Mononuclear cell (primary cell): Measurements from ENCODE around the gene PDE1A. TPM values are rescaled to one million over a fixed set of nuclear protein-coding genes. Genes with fewer than 3 reads are reported as not detected.

Experiments
- H3K27me3 ChIP-seq: 2 replicates; pipeline ENCODE4 v1.6.0; 2011; ENCODE audit warnings: low read length, control low read depth; ENCODE audit not compliant: insufficient read depth
- H3K4me1 ChIP-seq: 2 replicates; pipeline ENCODE4 v1.5.1; 2011; ENCODE audit warnings: mild to moderate bottlenecking, low read length, control low read depth; ENCODE audit not compliant: insufficient read depth
- H3K4me3 ChIP-seq: 2 replicates; pipeline ENCODE4 v1.5.1; 2011; ENCODE audit warnings: mild to moderate bottlenecking, low read length, moderate library complexity
- H3K9me3 ChIP-seq: 2 replicates; pipeline ENCODE4 v1.5.1; 2011; ENCODE audit warnings: low read depth, mild to moderate bottlenecking, control low read depth, low read length
- total RNA-seq: library from RNA; depleted of rRNA; stranded (reverse); fragments of >200 nt; gene quantifications from one replicate; pipeline ENCODE4 v1.2.3, GENCODE V29; 2012

Gene PDE1A
- total RNA-seq, 1 donor: not detected

- H3K27me3 ChIP-seq: no peaks in the 10 kb centered on the region
- no peaks in the 10 kb centered on the region for H3K4me1 ChIP-seq
- no peaks in the 10 kb centered on the region for H3K9me3 ChIP-seq
- H3K4me3 ChIP-seq: no peak overlapping the region
Measured at GRCh38 chr2:182245963-182246362, 180.9 kb downstream of the PDE1A start.

- H3K4me1 ChIP-seq: no peaks in the 10 kb centered on the region
- H3K9me3 ChIP-seq: no peaks in the 10 kb centered on the region
- no peak overlapping the region for H3K4me3 ChIP-seq
- no peaks in the 10 kb centered on the region for H3K27me3 ChIP-seq
Measured at GRCh38 chr2:182242609-182243008, 184.2 kb downstream of the PDE1A start.

- Histone ChIP-seq H3K4me3 (no peak overlapping the region), H3K9me3 (no peaks in the 10 kb centered on the region), H3K4me1 (no peaks in the 10 kb centered on the region), H3K27me3 (no peaks in the 10 kb centered on the region)
Measured at GRCh38 chr2:182241936-182242335, 184.9 kb downstream of the PDE1A start.

- H3K4me1 ChIP-seq: no peaks in the 10 kb centered on the region
- H3K27me3 ChIP-seq: no peaks in the 10 kb centered on the region
- H3K4me3 ChIP-seq: no peak overlapping the region
- no peaks in the 10 kb centered on the region for H3K9me3 ChIP-seq
Measured at GRCh38 chr2:182240862-182241371, 185.9 kb downstream of the PDE1A start.

GRCh38 chr2:182230561-182230960, 196.3 kb downstream of the PDE1A start:
- Histone ChIP-seq H3K27me3 (no peaks in the 10 kb centered on the region), H3K4me1 (no peaks in the 10 kb centered on the region), H3K9me3 (no peaks in the 10 kb centered on the region), H3K4me3 (no peak overlapping the region)

DNA sequence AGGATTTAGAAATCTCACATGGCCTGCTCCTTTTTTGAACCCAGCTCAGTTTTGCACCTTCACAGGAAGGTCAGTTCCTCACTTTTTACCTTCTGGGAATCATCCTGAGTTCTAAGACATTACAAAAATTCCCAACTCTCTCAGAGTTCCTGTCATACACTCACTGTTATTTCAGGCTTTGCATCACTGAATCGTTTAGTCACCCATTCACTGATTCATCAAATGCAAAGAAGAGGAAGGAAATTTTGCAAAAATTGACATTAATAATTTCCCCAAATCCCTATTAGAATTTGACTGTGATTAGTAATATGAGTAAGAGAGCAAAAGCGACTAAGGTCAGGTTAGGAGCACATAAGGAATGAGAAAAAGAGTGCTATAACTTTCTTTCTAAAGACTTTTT, 197.5 kb downstream of the PDE1A start:
- H3K4me1 ChIP-seq: no peaks in the 10 kb centered on the region
- H3K9me3 ChIP-seq: no peaks in the 10 kb centered on the region
- H3K4me3 ChIP-seq: no peak overlapping the region
- H3K27me3 ChIP-seq: no peaks in the 10 kb centered on the region

GRCh38 chr2:182228741-182229140, 198.1 kb downstream of the PDE1A start:
- H3K9me3 ChIP-seq: no peaks in the 10 kb centered on the region
- no peaks in the 10 kb centered on the region for H3K27me3 ChIP-seq

DNA sequence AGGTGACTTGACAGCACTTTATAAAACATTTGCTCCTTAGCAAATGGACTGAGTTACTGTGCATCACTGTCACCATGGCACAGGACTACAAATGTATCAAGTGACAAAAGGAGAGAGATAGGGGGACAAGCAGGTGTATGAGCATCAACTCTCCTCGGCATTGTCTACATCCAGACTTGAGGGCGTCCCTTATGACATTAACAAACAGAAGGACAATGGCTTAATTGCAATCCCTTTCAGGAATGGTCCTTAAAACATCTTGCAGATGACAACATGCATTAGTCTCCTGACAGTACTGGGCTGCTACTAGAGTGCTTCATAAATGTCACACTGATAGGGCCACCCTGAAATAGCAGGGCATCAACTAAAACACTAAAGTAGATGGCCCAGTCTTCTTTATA, 198.8 kb downstream of the PDE1A start:
- Histone ChIP-seq H3K4me1 (no peaks in the 10 kb centered on the region), H3K9me3 (no peaks in the 10 kb centered on the region), H3K27me3 (no peaks in the 10 kb centered on the region), H3K4me3 (no peak overlapping the region)

More at GRCh38 chr2:182228741-182229140, 198.1 kb downstream of the PDE1A start:
- Histone ChIP-seq H3K4me1 (no peaks in the 10 kb centered on the region), H3K4me3 (no peak overlapping the region)

DNA sequence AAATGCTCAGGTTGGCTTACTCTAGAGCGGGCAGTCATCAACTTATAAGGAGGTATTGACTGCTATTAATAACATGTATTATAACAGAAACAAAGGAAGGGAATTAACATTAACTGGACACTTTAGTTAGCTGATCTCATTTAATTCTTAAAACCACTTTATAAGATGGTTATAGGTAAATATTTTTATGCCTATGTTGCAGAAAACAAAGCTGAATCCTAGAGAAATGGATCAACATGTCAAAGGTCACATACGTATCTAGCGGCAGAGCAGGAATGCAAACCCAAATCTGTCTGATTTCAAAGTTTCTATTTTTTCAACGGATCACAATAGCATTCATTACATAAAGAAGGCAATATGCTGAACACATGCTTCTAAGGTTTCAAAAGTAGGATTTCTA, 200.0 kb downstream of the PDE1A start:
- Histone ChIP-seq H3K27me3 (no peaks in the 10 kb centered on the region), H3K9me3 (no peaks in the 10 kb centered on the region), H3K4me3 (no peak overlapping the region), H3K4me1 (no peaks in the 10 kb centered on the region)

DNA sequence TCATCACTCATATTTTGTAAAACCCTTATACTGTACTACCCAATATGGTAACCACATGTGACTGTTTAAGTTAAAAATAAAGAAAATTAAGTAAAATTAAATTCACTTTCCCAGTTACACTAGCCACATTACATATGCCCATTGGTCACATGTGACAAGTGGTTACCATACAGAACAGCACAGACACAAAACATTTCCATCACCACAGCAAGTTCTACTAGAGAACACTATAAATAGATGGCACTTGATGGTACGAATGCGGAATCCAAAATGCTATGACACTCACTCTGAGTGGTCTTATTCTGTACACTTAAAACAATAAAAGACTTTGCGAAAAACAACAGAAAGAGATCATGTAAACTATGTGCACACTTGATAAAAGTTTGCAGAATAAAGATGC, 202.2 kb downstream of the PDE1A start:
- Histone ChIP-seq H3K27me3 (no peaks in the 10 kb centered on the region), H3K4me3 (no peak overlapping the region), H3K9me3 (no peaks in the 10 kb centered on the region), H3K4me1 (no peaks in the 10 kb centered on the region)

DNA sequence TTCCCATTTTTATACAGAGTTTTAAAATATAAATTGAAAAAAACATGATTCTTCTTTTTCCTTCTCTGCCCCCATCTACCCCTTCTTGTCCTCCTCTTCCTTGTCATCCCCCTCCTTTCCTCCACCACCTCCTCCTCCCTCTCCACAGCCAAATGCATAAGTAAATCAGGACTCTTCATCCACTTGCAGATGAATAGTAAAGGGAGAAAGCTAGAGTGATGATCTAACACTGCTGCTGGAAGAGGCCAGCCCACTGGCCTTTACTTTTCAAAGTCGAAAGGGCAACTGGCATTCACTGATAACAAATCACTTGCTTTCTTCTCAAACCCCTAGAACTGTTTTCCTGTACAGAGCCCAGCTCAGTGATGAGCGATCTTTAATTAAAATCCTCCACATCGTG, 205.8 kb downstream of the PDE1A start:
- no peaks in the 10 kb centered on the region for H3K4me1 ChIP-seq
- H3K9me3 ChIP-seq: no peaks in the 10 kb centered on the region
- no peaks in the 10 kb centered on the region for H3K27me3 ChIP-seq
- no peak overlapping the region for H3K4me3 ChIP-seq

DNA sequence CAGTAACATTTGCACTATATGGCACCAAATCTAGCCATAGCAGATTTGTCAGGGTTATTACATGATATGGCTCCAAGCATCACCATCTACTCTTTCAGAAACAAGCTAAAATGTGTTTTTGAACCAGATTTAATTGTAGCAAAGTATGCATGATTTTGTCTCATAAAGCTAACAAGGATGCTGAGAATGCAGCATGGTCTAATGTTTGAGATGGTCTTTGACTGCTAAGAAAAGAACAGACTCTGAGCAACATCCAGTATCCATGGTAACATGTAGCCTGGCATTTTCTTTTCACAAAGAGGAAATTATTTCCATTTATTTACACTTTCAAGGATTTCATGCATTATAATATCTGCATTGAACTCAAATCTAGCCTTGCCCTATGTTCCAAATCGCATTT, 206.5 kb downstream of the PDE1A start:
- no peaks in the 10 kb centered on the region for H3K4me1 ChIP-seq
- no peak overlapping the region for H3K4me3 ChIP-seq
- no peaks in the 10 kb centered on the region for H3K27me3 ChIP-seq
- H3K9me3 ChIP-seq: no peaks in the 10 kb centered on the region

- no peak overlapping the region for H3K4me3 ChIP-seq
- H3K27me3 ChIP-seq: no peaks in the 10 kb centered on the region
- H3K9me3 ChIP-seq: no peaks in the 10 kb centered on the region
- H3K4me1 ChIP-seq: no peaks in the 10 kb centered on the region
Measured at GRCh38 chr2:182210669-182211068, 216.2 kb downstream of the PDE1A start.

DNA sequence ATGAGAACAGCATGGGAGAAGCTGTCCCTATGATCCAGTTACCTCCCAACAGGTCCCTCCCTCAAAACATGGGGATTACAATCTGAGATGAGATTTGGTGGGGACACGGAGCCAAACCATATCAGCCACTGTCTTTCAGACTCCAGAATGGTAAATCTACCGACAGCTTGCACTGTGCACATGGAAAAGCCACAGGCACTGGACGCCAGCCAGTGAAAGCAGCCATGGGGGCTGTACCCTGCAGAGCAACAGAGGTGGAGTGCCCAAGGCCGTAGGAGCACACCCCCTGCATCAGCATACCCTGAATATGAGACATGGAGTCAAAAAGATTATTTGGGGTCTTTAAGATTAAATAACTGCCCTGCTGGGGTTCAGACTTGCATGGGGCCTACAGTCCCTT, 218.4 kb downstream of the PDE1A start:
- Histone ChIP-seq H3K4me3 (no peak overlapping the region), H3K27me3 (no peaks in the 10 kb centered on the region), H3K9me3 (no peaks in the 10 kb centered on the region), H3K4me1 (no peaks in the 10 kb centered on the region)

DNA sequence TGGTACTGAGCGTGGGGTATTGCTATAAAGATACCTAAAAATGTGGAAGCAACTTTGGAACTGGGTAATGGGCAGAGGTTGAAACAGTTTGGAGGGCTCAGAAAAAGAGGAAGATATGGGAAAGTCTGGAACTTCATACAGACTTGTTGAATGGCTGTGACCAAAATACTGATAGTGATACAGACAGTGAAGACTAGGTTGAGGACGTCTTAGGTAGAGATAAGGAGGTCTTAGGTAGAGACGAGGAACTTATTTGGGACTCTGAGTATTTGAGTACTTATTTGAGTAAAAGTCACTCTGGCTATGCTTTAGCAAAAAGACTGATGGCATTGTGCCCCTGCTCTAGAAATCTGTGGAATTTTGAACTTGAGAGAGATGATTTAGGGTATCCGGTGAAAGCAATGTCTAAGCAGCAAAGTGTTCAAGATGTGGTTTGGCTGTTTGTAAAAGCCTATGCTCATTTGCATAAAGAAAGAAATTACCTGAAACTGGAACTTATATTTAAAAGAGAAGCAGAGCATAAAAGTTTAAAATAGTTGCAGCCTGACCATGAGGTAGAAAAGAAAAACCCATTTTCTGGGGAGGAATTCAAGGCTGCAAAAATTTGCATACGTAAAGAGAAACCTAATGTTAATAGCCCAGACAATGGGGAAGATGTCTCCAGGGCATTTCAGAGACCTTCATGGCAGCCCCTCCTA, 219.6 kb downstream of the PDE1A start:
- Histone ChIP-seq H3K4me1 (no peaks in the 10 kb centered on the region), H3K4me3 (no peak overlapping the region), H3K9me3 (no peaks in the 10 kb centered on the region), H3K27me3 (no peaks in the 10 kb centered on the region)

DNA sequence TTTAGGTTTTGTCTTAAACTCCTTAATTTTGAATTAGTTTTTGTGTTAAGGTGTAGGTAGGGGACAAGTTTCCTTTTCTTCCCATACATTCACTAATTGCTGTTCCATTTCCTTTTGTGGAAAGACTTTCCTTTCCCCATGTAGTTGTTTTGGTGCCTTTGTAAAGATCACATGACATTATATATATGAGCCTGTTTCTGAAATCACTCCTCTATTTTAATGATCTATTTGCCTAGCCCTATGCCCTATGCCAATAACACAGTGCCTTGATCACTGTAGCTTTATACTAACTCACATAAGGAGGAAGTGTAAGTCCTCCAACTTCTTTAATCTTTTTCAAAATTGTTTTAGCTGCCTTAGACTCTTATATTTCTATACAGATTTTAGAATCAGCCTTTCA, 229.3 kb downstream of the PDE1A start:
- Histone ChIP-seq H3K27me3 (no peaks in the 10 kb centered on the region), H3K4me1 (no peaks in the 10 kb centered on the region), H3K9me3 (no peaks in the 10 kb centered on the region)

More for the DNA sequence above, 229.3 kb downstream of the PDE1A start:
- H3K4me3 ChIP-seq: no peak overlapping the region
